NCI-H146 treated with DMSO at 0.1 percent for 48 hours (cell line): ENCODE measurements around the gene LHX5.

Experiments used
- DNase-seq: peaks from one replicate; lab custom pipeline; 2025; ENCODE audit not compliant: unreplicated experiment; lab: John Stamatoyannopoulos, UW

Gene LHX5

DNA sequence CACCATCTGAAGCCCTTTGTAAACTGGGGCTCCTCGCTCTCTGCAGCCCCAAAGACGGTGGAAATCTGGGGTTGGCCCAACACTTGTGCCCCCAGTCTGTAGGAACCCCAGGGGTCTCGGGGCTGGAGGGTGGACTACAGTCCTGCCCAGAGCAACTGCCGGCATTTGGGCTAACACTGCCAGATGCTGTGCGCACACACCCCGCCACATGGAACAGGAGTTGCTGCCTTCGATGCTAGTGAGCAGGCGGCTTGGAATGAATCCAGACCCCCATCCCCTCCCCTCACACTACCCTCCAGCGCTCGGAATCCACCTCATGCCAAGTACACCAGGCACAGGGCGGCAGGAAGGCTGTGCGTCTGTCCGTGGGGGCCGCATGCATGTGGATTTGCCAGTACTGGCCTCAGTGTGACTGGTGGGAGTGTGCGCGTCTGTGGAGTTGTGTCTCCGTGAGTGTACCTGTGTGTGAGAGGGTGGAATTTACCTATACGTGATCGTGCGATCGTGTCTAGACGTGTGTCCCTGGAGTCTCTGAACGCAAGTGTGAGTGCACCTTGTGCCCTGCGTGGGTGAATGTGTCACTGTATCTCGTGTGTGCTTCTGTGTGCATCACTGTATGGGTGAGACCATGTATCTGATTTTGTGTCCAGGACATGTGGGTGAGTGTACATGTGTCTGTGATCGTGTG, 5.1 kb downstream of the LHX5 start:
- DNase-seq = no peak

DNA sequence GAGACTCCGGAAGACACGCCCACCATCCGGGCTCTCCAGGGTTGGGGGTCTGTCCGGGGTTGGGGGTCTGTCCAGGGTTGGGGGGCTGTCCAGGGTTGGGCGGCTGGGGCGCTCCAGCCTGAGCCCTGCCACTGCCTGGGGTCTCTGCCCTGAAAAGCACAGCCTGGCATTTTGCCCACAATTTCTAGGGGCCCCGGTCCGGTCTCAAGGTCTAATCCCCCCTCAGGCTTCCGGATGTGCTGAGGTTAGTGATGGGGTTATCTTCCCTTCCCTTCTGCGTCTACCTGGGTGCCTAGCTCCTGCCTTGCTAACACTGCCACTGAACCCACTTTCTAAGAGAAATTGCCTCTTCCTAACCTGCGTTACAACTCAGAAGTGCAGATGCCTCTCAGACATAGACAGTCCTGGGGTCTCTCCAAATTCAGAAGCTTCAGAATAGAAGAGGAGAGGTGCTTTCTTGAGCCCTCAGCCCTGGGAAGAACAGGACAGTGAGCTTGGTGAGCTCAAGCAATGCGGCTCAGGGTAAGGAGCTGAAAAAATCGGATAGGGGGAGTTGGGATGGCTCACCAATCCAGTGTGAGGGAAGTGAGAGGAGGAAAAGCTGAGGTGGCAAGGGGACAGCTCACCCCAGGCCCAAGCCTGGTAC, 5.7 kb downstream of the LHX5 start:
- no peak for DNase-seq

DNA sequence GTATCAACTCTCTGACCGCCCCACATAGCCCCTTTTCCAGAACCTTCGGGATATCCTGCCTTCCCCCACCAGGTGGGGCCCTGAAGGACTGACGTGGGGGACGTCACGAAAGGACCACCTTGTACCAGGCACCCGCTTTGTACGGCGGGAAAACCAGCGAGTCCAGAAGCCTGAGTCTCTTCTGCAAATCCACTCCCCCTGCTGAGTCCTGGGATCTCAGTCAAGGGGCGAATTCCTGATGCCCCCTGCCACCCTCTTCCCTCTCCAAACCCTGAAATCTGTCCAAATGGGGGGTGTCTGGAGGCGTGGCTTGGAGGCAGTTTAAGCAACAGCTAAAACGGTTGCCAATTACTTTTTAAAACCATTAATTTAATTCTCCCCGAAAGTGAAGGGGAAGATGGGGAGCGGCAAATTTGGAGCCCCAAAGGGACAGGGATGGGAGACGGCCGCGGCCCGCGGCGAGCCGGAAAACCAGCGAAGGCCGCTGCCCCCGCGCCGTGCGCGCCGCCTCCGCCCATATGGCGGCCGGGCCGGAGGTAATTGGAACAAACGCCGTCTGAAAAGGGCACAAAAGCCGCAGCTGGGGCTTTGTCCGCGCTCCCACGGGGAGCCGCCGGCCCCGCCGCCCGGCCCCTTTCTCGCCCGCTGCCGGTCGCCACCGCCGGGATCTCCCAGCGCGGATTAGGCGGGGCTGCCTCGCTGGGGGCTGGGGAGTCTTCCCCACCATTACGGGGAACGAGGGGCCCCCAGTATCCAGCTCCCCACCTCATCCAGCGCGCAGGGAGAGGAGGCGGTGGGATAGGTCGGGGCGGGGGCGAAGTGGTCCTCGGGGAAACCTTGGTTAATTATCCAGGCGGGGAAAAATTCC, 6.6 kb downstream of the LHX5 start:
- no peak for DNase-seq

DNA sequence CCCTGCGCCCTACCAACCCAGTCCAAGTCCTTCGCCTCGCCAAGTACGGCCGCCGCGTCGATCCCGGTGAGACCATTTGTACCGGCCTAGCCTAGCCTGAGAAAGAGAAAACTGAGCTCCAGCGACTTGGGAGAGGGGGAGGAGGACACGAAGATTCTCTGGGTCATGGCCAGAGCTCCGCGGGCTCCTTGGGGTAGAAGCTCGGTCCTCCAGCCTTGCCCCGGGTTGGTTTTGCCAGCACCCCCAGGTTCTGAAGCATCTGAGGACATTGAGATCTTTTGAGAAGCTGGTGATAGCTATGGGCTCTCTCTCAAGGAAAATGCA, 7.3 kb downstream of the LHX5 start:
- no peak for DNase-seq

DNA sequence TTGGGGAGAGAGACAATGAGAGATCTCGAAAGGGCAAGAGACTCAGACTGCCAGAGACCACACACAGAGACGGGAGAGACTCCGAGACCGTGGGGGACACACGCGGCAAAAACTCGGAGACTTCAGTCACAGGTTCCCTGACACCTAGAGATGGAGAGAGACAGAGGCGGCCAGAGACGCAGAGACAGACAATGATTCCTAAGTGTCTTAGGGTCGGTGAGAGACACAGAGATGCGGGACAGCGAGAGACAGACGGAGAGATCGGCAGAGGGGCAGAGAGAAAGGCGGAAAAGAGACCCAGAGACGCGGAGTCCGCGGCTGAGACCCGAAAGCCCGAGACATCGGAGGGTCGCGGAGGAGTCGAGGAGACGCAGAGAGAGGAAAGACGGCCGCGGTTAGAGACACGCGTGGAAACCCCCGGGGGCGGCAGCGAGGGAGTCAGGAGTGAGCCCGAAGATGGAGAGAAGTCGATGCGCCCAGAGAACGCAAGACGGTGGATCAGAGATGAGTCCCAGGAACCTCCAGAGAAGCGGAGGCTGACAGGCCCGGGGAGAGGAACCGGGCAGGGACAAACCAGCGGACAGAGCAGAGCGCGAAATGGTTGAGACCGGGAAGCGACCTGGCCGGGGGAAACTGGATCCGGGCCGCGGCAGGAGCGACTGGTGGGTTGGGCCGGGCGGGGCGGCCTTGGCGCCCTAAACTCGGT, 7.8 kb downstream of the LHX5 start:
- no peak for DNase-seq

DNA sequence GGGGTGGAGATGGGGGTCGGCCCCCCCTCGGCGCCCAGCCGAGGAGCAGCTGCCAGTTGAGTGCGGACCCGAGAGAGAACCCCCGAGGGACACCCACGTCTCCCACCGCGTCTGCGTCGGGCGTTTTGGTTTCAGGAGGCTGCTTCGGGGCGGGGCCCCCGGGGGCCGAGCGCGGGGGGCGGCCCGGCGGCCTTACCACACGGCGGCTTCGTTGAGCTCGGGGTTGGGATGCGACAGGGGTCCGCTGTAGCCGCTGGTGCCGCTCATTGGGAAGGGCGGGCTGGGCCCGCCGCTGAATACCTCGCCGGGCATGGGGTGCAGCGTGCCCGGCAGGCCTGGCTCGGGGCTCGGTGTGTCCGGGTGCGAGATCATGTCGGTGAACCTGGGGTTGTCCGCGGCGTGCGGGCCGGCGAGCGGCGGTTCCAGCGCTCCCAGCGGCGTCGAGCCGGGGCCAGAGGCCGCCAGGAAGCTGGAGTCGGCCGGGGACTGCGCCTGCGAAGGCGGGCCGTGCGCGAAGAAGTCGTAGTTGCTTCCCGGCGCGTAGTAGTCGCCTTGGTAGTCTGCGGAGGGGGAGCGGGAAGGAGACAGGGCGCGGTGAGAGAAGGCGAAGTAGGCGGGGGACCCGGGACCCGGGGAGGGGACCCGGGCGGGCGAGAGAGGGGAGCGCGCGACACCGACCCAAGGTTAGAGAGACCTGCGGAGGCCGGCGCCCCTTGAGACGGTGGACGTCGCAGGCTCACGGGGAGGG, 8.5 kb downstream of the LHX5 start:
- DNase-seq = no peak

DNA sequence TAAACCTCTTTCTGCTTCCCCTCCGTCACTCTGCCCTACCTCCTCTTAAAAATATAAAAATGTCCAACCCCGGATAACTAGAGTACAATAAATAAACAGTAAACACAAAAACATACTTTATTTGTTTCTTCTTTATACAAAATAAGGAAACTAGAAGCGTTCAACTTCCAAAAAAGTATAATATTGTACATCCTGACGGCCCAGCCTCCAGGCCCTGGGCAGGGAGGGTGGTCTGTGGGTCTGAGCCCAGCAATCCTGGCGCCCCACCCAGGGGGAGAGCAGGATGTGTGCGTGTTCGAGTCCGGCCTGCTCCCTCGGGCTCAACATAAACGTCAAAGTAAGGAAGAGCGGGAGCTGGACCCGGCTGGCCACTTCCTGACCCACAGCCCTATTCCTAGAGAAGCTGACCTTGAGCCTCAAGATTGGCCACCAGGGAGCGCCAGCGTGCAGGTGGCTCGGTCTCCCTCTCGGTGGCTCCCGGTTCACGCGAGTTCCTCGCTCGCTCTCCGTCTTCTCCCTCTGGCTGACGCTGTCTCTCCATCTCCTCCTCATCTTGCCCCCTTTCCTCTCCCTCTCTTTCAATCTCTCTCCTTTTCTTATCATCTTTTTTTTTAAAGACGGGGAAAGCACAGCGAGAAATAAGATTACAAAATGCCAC, 9.4 kb downstream of the LHX5 start:
- DNase-seq = peak; percentile 68

DNA sequence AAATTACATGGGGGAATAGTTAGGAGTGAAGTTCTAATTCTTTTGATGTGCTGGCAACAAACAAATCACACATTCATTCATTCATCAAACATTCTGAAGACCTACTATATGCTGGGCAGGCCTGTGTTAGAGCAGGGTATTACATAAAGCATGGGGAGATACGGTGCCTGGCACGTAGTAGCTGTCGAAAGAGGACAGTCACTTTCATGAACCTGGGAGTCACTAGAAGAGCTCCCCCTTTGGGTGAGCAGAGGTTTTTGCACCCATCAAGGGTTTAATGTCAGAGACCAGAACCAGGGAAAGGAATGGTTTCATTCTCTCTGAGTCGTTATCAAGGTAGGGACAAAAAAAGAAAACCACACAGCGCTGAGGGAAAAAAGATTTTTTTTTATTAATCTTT, 10.0 kb downstream of the LHX5 start:
- no peak for DNase-seq

DNA sequence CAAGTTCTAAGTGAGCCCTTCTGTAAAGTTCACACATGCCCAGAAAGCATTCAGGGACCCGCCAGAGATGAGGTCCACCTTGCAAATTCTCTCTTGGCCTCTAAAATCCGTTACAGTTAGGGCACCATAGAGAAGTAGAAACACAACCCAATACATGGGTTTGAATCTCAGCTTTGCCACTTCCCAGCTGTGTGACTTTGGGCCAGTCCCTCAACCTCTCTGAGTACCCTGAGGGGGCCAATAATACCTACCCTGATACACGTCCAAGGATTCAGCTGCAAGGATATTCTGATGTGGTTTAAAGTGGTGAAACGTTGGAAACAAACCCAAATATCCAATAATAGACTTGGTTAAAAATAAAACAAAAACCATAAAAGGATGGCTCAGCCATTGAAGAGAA, 11.7 kb downstream of the LHX5 start:
- DNase-seq = no peak

DNA sequence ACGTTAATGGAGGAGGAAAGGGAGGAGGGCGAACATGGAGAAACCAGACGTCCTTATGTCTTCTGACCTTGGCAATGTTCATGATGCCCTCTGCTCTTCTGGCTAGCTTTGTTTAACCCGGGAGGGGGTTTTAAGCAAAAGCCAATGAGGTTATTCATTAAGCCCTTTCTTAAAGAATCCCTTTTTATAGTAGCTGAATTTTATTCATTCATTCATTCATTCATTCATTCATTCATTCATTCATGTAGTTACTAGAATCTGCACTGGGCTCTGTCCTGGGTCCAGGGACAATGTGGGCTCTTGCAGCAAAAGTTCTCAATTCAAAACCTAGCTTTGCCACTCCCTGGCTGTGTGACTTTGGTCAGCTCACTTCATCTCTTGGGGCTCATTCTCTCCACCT, 14.0 kb downstream of the LHX5 start:
- no peak for DNase-seq

DNA sequence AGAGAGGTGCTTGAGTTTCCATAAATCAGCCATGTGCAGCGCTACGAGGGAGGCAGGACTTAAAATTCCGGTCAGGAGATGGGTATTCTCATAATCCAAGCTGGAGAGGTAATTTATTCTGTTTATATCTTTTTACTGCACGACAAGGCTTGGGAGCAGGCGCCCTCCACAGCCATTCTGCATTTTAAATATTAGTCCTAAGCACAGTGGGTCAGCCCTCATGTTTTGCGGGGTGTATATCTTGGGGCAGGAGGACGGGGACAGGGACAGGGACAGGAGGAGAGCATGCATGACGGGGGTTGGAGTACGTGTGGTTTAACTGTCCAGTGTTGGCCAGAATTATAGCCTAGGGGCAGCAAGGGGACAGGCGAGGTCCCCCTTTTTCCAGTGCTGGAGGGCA, 14.5 kb downstream of the LHX5 start:
- no peak for DNase-seq

DNA sequence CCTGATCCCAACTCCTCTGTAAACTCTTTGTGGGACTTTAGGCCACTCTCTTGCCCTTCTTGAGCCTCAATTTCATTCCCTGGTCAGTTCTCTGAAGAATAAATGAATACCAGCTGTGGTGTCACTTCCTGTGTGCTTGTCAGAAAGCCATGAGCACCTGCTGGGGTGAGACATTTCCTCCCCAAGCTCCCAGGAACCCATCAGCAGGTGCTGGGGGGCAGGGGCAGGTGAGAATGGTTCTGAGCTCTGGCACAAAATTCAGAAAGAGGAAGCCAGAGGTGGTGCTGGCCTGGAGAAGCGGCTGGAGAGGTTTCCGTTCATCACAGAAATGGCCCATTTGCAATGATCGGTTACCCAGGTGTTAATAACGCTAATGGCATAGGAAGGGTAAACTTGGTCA, 14.9 kb downstream of the LHX5 start:
- DNase-seq = no peak

DNA sequence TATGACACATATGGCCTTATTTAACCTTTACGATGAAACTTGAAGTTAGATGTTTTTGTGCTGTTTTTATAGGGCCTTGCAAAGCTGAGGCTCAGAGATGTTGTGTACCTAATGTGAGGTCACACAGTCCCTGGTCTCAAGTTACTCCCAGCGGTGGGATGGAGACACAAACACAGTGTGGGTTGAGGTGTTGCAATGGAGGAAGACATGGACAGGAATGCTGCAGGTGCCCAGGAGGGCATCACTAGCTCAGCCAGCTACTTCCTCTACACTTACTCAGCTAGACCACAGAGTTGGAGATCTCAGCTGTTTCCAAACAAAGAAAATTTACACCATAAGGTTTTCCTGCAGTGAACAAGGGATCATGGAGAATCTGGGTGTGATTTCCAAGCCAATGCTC, 15.5 kb downstream of the LHX5 start:
- DNase-seq = no peak

DNA sequence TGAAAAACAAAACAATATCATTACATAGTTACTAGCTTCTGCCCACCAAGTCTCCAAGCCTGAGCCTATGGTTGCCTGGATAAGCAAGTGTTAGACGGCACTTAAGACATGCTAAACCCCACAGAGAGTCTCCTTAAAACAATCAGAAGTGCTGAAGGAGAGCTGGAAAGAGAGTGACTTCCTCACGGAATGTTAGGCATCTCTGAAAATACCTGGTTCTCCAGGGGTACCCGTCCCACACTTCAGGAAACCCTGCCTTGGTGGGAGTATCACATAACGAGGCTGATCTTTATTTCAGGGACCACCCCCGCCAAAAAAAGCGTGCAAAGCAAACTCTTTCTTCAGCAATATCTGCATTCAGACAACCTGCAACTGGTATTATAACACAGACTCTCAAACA, 18.3 kb downstream of the LHX5 start:
- DNase-seq = no peak

DNA sequence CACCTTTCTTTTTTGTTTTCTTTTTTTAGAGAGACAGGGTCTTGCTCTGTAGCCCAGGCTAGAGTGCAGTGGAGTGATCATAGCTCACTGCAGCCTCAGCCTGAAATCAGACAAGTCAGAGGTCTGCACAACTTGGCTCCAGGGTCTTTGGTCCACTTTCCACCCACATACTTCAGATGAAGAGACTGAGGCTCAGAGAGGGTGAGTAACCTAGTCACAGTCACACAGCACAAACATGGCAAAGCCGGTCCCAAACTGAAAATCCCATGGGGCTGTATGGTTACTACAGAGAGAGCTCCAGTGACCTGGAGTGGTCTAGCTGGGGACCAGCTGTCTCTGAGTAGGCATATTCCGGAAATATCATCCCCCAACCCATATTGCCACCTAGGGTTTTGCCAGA, 19.2 kb downstream of the LHX5 start:
- no peak for DNase-seq

DNA sequence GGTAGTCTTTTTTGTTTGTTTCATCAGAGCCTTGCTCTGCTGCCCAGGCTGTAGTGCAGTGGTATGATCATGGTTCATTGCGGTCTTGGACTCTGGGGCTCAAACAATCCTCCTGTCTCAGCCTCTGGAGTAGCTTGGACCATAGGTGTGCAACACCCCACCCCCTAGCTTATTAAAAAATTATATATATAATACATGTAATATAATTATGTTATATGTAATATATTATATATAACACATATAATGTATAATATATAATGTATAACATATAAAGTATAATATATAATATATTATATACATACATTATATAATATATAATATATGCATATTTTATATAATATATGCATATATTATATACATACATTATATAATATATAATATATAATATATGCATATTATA, 21.8 kb downstream of the LHX5 start:
- no peak for DNase-seq

DNA sequence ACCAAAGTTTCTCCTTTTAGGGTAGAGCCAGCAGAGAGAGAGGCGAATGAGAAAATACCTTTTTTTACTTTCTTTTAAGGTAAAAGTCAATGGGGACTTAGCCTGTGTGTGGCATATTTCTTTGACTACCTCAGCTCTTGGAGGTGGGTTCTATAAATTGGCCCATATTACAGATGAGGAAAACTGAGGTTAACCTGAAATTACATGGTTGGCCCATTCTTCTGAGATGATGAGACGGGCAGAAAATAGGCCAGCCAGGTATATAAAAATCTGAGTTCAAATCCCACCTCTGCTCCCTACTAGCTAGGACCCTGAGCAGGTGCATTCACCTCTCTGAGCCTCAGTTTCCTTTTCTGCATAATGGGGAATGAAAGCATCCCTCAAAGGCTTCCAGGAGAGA, 22.4 kb downstream of the LHX5 start:
- no peak for DNase-seq

DNA sequence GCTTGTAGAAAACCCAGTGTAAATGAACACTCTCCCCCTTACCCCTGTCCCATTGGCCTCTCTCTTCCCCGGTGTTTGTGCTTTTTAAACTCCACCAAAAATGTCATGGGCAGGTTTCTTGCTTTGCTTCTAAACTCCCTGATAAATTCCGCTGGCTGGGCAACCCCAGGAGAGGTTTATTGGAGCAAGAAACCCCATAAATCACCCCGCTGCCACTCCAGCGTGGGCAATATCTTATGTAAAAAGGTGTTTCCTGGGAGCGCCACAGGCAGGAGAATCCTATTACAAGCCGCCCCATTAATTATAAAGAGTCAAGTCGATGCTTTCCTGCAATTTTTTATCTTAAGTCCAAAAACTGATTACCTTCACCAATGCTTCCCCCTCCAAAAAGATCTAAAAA, 22.8 kb downstream of the LHX5 start:
- no peak for DNase-seq

DNA sequence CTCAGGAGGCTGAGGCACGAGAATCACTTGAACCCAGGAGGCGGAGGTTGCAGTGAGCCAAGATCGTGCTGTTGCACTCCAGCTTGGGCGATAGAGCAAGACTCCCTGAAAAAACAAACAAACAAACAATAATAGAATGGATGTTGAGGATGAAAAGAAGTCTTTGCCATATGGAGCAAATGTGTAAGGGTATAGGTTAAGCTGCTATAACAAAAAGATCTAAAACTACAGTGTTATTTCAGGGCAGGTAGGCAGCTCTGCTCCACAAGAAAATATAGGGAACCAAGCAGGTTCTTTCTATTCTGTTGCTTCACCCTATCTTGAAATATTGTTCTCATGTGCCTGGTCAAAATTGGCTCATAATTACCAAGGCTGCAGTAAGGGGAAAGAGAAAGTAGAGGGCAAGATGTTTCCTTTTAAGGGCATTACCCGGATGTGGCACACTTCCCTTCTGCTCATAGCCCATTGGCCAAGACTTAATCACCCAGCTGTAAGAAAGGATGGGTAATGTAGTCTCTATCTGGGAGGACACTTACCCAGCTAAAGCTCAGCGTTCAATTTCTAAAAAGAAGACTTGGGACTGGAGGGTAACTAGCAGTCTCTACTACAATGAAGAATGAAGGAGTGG, 26.0 kb downstream of the LHX5 start:
- no peak for DNase-seq

DNA sequence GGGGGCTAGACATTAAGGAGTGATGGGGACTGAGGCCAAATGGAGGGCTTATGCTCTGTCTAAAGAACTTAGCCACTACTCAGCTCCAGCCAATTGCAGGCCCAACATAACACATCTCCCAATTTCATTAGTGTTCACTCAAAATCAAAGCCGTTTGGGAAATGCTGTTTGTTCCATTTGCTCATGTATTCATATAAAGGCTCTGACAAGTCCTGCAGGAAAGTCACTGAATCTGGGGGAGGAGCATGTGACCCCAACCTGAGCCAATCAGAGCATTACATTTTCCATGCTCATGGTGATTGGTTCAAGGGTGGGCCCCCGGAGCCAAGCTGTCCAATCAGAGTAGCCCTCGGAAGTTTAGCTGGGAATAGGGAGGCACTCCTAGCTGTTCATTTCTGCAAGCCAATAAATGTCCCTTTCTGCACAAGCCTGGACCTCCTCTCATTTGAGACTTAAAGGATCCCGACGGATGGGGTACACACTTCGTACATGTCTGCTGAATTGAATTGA, 28.6 kb downstream of the LHX5 start:
- no peak for DNase-seq
